Kidney (tissue), 14 donors: Measurements from ENCODE around the gene ADCY2. TPM values are rescaled to one million over a fixed set of nuclear protein-coding genes. Genes with fewer than 3 reads are reported as not detected.

Experiments used
- DNase-seq, 5 donors: peaks; one replicate each; pipeline ENCODE4 v3.0.0-alpha.2; 2013 to 2020
- FAIRE-seq: peaks from 2 replicates; lab custom pipeline; 2012; peaks lifted over from hg19 to GRCh38; lab: Jason Lieb, UNC
- H3K27ac ChIP-seq, 2 donors: one replicate each; pipeline ENCODE4 v1.7.0; 2013; ENCODE audit warnings: low read depth in 2 of 2, low read length in 2 of 2, inconsistent platforms in 1 of 2
- H3K27me3 ChIP-seq: one replicate; pipeline ENCODE4 v1.7.1; 2013; ENCODE audit warnings: low read length, inconsistent platforms; ENCODE audit not compliant: control insufficient read depth, insufficient read depth
- H3K36me3 ChIP-seq, 3 donors: one replicate each; pipeline versions ENCODE4 v1.7.0 to v1.7.1; 2013; ENCODE audit warnings: low read length in 3 of 3, control low read depth in 1 of 3, inconsistent platforms in 1 of 3; ENCODE audit not compliant: insufficient read depth in 3 of 3, control insufficient read depth in 2 of 3
- H3K4me1 ChIP-seq, 3 donors: one replicate each; pipeline versions ENCODE4 v1.7.0 to v1.7.1; 2013; ENCODE audit warnings: low read length in 3 of 3, inconsistent platforms in 1 of 3, low read depth in 1 of 3; ENCODE audit not compliant: control insufficient read depth in 2 of 3, insufficient read depth in 2 of 3
- H3K4me3 ChIP-seq, 3 donors: one replicate each; pipeline versions ENCODE4 v1.7.0 to v1.8.1; 2013; ENCODE audit warnings: low read length in 3 of 3, control low read depth in 1 of 3, inconsistent platforms in 1 of 3
- H3K9ac ChIP-seq, 3 donors: one replicate each; pipeline versions ENCODE4 v1.7.0 to v1.7.1; 2013; ENCODE audit warnings: low read length in 3 of 3, control low read depth in 1 of 3, inconsistent platforms in 1 of 3
- H3K9me3 ChIP-seq, 3 donors: one replicate each; pipeline versions ENCODE4 v1.7.0 to v1.7.1; 2013; ENCODE audit warnings: low read length in 3 of 3, control low read depth in 1 of 3, inconsistent platforms in 1 of 3; ENCODE audit not compliant: control insufficient read depth in 2 of 3, insufficient read depth in 1 of 3
- CTCF ChIP-seq: IDR thresholded peaks from 3 replicates; pipeline ENCODE4 v1.5.1; 2012; ENCODE audit warnings: mild to moderate bottlenecking, moderate library complexity, borderline replicate concordance; ENCODE audit not compliant: insufficient read depth; ENCODE audit errors: extremely low read depth
- intact Hi-C: fragments of 100-400 bp; cut with DNase I; formaldehyde crosslinking; loops from one replicate; pipeline ENCODE4 v1.11.1; 2022
- polyA plus RNA-seq: library from polyadenylated mRNA; stranded (reverse); fragments of 350-450 nt; fragmentation: Illumina TruSeq; extraction: RNeasy Lipid Tissue Mini Kit (QIAGEN cat#74804); gene quantifications from one replicate; pipeline ENCODE4 v1.2.3, GENCODE V29; 2014; ENCODE audit warnings: low read depth, low replicate concordance; ENCODE audit not compliant: insufficient read depth
- total RNA-seq: library from RNA; stranded (reverse); fragmentation: NEBNext Ultra II Directional; extraction: Animal tissue kit (Norgen Biotek cat#: 25700); gene quantifications from one replicate; pipeline ENCODE4 v1.2.1, GENCODE V29; 2021
- donor health status: control.
- donor health status: control.
- donor health status: control.
- donor health status: control.
- donor health status: control.
- donor health status: DM: yes; HTN: yes; CAD: no.
- donor health status: Normal renal cell carcinoma (clear cell type).

The ADCY2 gene
- total and polyA plus RNA-seq, 2 donors from 2014 or later = 0.17 to 2.2 TPM

DNA sequence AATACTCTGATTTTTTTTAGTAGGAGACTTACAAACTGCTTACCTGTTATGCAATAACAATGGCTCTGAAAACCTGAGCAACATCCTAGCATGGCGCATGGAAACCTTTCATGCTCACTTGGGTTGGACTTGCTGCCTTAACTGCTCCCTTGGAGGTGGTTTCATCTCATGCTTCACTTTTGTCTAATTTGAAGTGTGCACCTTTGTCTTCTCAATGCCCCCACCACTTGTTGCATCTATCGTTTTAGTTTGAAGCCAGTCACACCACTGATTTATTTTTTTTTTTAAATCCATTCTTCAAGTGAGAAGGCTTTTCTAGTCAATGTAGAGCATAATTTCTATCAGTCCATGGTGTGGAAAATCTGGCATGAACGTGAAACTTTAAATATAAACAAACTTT lies 391.8 kb downstream of the ADCY2 start:
- intact Hi-C loops = no loop called here
- no peak for DNase-seq
- no peak for FAIRE-seq
- Histone ChIP-seq H3K4me1 (no peaks in the 10 kb centered on the region), H3K9me3 (no peaks in the 10 kb centered on the region), H3K36me3 (no peaks in the 10 kb centered on the region), H3K27me3 (no peaks in the 10 kb centered on the region), H3K9ac (no peak overlapping the region), H3K4me3 (no peak overlapping the region), H3K27ac (no peak overlapping the region)
- no peak for TF ChIP-seq CTCF

DNA sequence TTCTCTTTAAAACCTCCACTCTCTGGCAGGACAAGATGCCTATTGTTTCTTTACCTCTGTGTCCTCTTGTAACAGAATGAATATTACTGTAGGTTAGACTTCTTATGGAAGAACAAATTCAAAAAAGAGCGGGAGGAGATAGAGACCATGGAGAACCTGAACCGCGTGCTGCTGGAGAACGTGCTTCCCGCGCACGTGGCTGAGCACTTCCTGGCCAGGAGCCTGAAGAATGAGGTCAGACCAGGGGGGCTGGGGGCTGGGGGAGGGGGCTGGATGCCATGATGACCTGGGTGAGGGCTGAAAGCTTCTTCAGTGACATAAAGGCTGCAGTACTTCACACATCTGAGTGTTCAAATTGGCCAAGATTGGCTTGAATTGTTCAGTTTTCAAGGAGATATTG lies 393.6 kb downstream of the ADCY2 start:
- H3K4me1 ChIP-seq = no peaks in the 10 kb centered on the region
- H3K9me3 ChIP-seq = no peaks in the 10 kb centered on the region
- H3K36me3 ChIP-seq = no peaks in the 10 kb centered on the region
- no peak for DNase-seq
- H3K27me3 ChIP-seq = no peaks in the 10 kb centered on the region
- H3K9ac ChIP-seq = no peak overlapping the region
- no peak for TF ChIP-seq CTCF
- H3K4me3 ChIP-seq = no peak overlapping the region
- no peak overlapping the region for H3K27ac ChIP-seq
- FAIRE-seq = no peak
- intact Hi-C loops = no loop called here

GRCh38 chr5:7793895-7794294 lies 398.0 kb downstream of the ADCY2 start:
- no peak for FAIRE-seq
- TF ChIP-seq CTCF = no peak
- Histone ChIP-seq H3K4me1 (no peaks in the 10 kb centered on the region), H3K27ac (no peak overlapping the region), H3K9me3 (no peaks in the 10 kb centered on the region), H3K4me3 (no peak overlapping the region), H3K27me3 (no peaks in the 10 kb centered on the region), H3K36me3 (no peaks in the 10 kb centered on the region), H3K9ac (no peak overlapping the region)
- intact Hi-C loops = no loop called here
- DNase-seq = no peak

- no peaks in the 10 kb centered on the region for H3K36me3 ChIP-seq
- TF ChIP-seq CTCF = no peak
- intact Hi-C loops = no loop called here
- FAIRE-seq (no peak), DNase-seq (no peak)
- no peaks in the 10 kb centered on the region for H3K9me3 ChIP-seq
- H3K27me3 ChIP-seq = no peaks in the 10 kb centered on the region
- H3K4me3 ChIP-seq = no peak overlapping the region
- no peaks in the 10 kb centered on the region for H3K4me1 ChIP-seq
- H3K27ac ChIP-seq = no peak overlapping the region
- H3K9ac ChIP-seq = no peak overlapping the region
These were observed 398.4 kb downstream of the ADCY2 start for GRCh38 chr5:7794311-7794710.
